HCT116 (cell line): Measurements from ENCODE around the gene SLC6A6. TPM values are rescaled to one million over a fixed set of nuclear protein-coding genes. Genes with fewer than 3 reads are reported as not detected.

ENCODE experiments used
- ATAC-seq: fragments of 200-7000 bp; cut with Tn5 transposase; 2 replicates; pipeline ENCODE4 v1.9.1; 2020; ENCODE audit warnings: mild to moderate bottlenecking, moderate library complexity
- BruUV-seq: library from RNA; stranded (reverse); fragments of 400-500 nt; replicated peaks from 2 replicates; lab custom pipeline; 2021; lab: Mats Ljungman, UMichigan
- CTCF ChIA-PET: fragments of 300-600 bp; sonication (Branson Sonifier 250); formaldehyde crosslinking; loops from one replicate; lab custom pipeline; 2021; ENCODE audit warnings: antibody characterized with exemption; lab: Charles Lee
- POLR2A ChIA-PET: fragments of 300-600, 350-600 bp; sonication (Branson Sonifier 250); formaldehyde crosslinking; loops from one replicate; lab custom pipeline; 2021; ENCODE audit warnings: antibody characterized with exemption; lab: Charles Lee
- RAD21 ChIA-PET, 2 experiments: fragments of 300-600 bp; sonication (Branson Sonifier 250); formaldehyde crosslinking; loops; one replicate each; lab custom pipeline; 2023; ENCODE audit warnings: low total read pairs in 2 of 2; ENCODE audit not compliant: uncharacterized antibody in 2 of 2, unreplicated experiment in 2 of 2, low non-redundant PET in 1 of 2; lab: Charles Lee
- DNase-seq: peaks from one replicate; pipeline ENCODE4 v3.0.0-alpha.2; 2010; ENCODE audit warnings: low read depth, low spot score
- H2AFZ ChIP-seq: fragments of 200-600 bp; shearing (Covaris generic), sonication (generic); 2 replicates; pipeline ENCODE4 v1.6.1; 2017; ENCODE audit warnings: low read depth, mixed run types, mixed read lengths, antibody characterized with exemption, low read length; ENCODE audit not compliant: poor library complexity, severe bottlenecking
- H3K27ac ChIP-seq: 2 replicates; pipeline ENCODE4 v1.5.1; 2012; ENCODE audit warnings: low read depth, low read length
- H3K27me3 ChIP-seq: fragments of 200-600 bp; sonication (generic); 2 replicates; pipeline ENCODE4 v1.6.1; 2016; ENCODE audit warnings: mixed run types, low read length, mixed read lengths; ENCODE audit not compliant: insufficient read depth
- H3K36me3 ChIP-seq, 2 experiments: fragments of 200-500 bp in 1 of 2; fragments of 200-600 bp in 1 of 2; sonication (Bioruptor generic) in 1 of 2; sonication (generic) in 1 of 2; 2 replicates each; pipeline versions ENCODE4 v1.5.1 to v1.6.1; 2014 to 2016; ENCODE audit warnings: low read length in 2 of 2, inconsistent platforms in 1 of 2, mixed read lengths in 1 of 2, mixed run types in 1 of 2; ENCODE audit not compliant: insufficient read depth in 2 of 2, control insufficient read depth in 1 of 2
- H3K4me1 ChIP-seq, 2 experiments: fragments of 200-600 bp in 1 of 2; sonication (generic) in 1 of 2; 2 replicates each; pipeline versions ENCODE4 v1.5.1 to v1.6.1; 2012 to 2017; ENCODE audit warnings: low read length in 2 of 2, inconsistent platforms in 1 of 2, mild to moderate bottlenecking in 1 of 2, mixed read lengths in 1 of 2, mixed run types in 1 of 2, moderate library complexity in 1 of 2; ENCODE audit not compliant: insufficient read depth in 2 of 2, control insufficient read depth in 1 of 2
- H3K4me2 ChIP-seq: fragments of 200-600 bp; sonication (generic); 2 replicates; pipeline ENCODE4 v1.6.1; 2017; ENCODE audit warnings: mixed run types, low read length, mixed read lengths
- H3K4me3 ChIP-seq, 2 experiments: fragments of 200-600 bp in 1 of 2; sonication (generic) in 1 of 2; replicated peaks in 1 of 2; 2 replicates each; pipeline ENCODE4 v1.5.1; 2011 to 2016; ENCODE audit warnings: low read length in 2 of 2, control low read depth in 1 of 2, low read depth in 1 of 2, mild to moderate bottlenecking in 1 of 2, mixed read lengths in 1 of 2, mixed run types in 1 of 2
- H3K79me2 ChIP-seq: fragments of 200-600 bp; sonication (generic); 2 replicates; pipeline ENCODE4 v1.6.1; 2017; ENCODE audit warnings: mild to moderate bottlenecking, mixed run types, low read length, moderate library complexity, mixed read lengths; ENCODE audit not compliant: insufficient read depth
- H3K9ac ChIP-seq: fragments of 200-600 bp; sonication (generic); 2 replicates; pipeline ENCODE4 v1.6.1; 2016; ENCODE audit warnings: low read length, mixed read lengths
- H3K9me2 ChIP-seq: fragments of 200-600 bp; sonication (generic), shearing (Covaris generic); 2 replicates; pipeline ENCODE4 v1.6.1; 2017; ENCODE audit warnings: mixed run types, mild to moderate bottlenecking, moderate library complexity; ENCODE audit not compliant: insufficient read depth
- H3K9me3 ChIP-seq, 2 experiments: fragments of 200-500 bp in 1 of 2; fragments of 200-600 bp in 1 of 2; sonication (Bioruptor generic) in 1 of 2; sonication (generic) in 1 of 2; 2 replicates each; pipeline ENCODE4 v1.6.1; 2014 to 2017; ENCODE audit warnings: low read length in 2 of 2, mixed read lengths in 2 of 2, inconsistent platforms in 1 of 2, low read depth in 1 of 2, mild to moderate bottlenecking in 1 of 2, mixed run types in 1 of 2, moderate library complexity in 1 of 2; ENCODE audit not compliant: control insufficient read depth in 1 of 2, insufficient read depth in 1 of 2
- H4K20me1 ChIP-seq: fragments of 200-600 bp; sonication (generic), shearing (Covaris generic); 2 replicates; pipeline ENCODE4 v1.6.1; 2017; ENCODE audit warnings: mixed run types, mild to moderate bottlenecking, moderate library complexity; ENCODE audit not compliant: insufficient read depth
- CBX3 ChIP-seq: IDR thresholded peaks from 2 replicates; pipeline ENCODE4 v1.6.1; 2012; ENCODE audit warnings: low read depth
- CEBPB ChIP-seq: IDR thresholded peaks from 2 replicates; pipeline ENCODE4 v1.6.1; 2012; ENCODE audit warnings: low read depth
- EGR1 ChIP-seq: IDR thresholded peaks from 2 replicates; pipeline ENCODE4 v1.6.1; 2012; ENCODE audit warnings: low read depth
- ELF1 ChIP-seq: IDR thresholded peaks from 2 replicates; pipeline ENCODE4 v1.6.1; 2012; ENCODE audit warnings: low read depth, borderline replicate concordance
- EZH2phosphoT487 ChIP-seq: fragments of 200-600 bp; IDR thresholded peaks from 2 replicates; pipeline ENCODE4 v1.6.1; 2018; ENCODE audit warnings: antibody characterized with exemption, borderline replicate concordance
- FOSL1 ChIP-seq: IDR thresholded peaks from 2 replicates; pipeline ENCODE4 v1.6.1; 2012; ENCODE audit warnings: low read depth
- JUND ChIP-seq: IDR thresholded peaks from 2 replicates; pipeline ENCODE4 v1.6.1; 2012
- POLR2A ChIP-seq: IDR thresholded peaks from 2 replicates; pipeline ENCODE4 v1.7.0; 2011; ENCODE audit warnings: borderline replicate concordance; ENCODE audit not compliant: insufficient read depth, insufficient read length; ENCODE audit errors: extremely low read depth
- POLR2AphosphoS5 ChIP-seq: IDR thresholded peaks from 2 replicates; pipeline ENCODE4 v1.6.1; 2011; ENCODE audit warnings: mild to moderate bottlenecking, low read depth, low read length, moderate library complexity
- SIN3A ChIP-seq: IDR thresholded peaks from 2 replicates; pipeline ENCODE4 v1.6.1; 2012; ENCODE audit warnings: low read depth
- SP1 ChIP-seq: IDR thresholded peaks from 2 replicates; pipeline ENCODE4 v1.6.1; 2012; ENCODE audit warnings: low read depth
- TCF7L2 ChIP-seq: IDR thresholded peaks from 2 replicates; pipeline ENCODE4 v1.7.0; 2011; ENCODE audit warnings: borderline replicate concordance, inconsistent platforms; ENCODE audit not compliant: insufficient read depth, insufficient read length; ENCODE audit errors: extremely low read depth
- YY1 ChIP-seq: IDR thresholded peaks from 2 replicates; pipeline ENCODE4 v1.6.1; 2011; ENCODE audit warnings: low read length, low read depth, moderate library complexity, mild to moderate bottlenecking; ENCODE audit not compliant: insufficient replicate concordance; ENCODE audit errors: extremely low read depth
- ZFX ChIP-seq: fragments of 450-650 bp; IDR thresholded peaks from 2 replicates; pipeline ENCODE4 v1.6.1; 2017
- ZNF274 ChIP-seq: fragments of 200-500 bp; sonication (Bioruptor generic); IDR thresholded peaks from 2 replicates; pipeline ENCODE4 v1.6.1; 2014; ENCODE audit warnings: mild to moderate bottlenecking, low read depth, low read length, inconsistent platforms
- intact Hi-C: fragments of 100-400 bp; cut with micrococcal nuclease; formaldehyde crosslinking; loops from 2 replicates; pipeline ENCODE4 v1.10.0; 2022
- total RNA-seq: library from RNA; stranded (reverse); gene quantifications from one replicate; pipeline ENCODE4 v1.2.1, GENCODE V29; 2021; ENCODE audit not compliant: unreplicated experiment
- TF ChIP-seq, protein P1 (sequence below): IDR thresholded peaks from 2 replicates; pipeline ENCODE4 v1.6.1; 2012
- TF ChIP-seq, protein P2 (sequence below): IDR thresholded peaks from 2 replicates; pipeline ENCODE4 v1.6.1; 2012

SLC6A6 gene
- total RNA-seq, 1 experiment from 2014 or later, result 36.3 TPM

DNA sequence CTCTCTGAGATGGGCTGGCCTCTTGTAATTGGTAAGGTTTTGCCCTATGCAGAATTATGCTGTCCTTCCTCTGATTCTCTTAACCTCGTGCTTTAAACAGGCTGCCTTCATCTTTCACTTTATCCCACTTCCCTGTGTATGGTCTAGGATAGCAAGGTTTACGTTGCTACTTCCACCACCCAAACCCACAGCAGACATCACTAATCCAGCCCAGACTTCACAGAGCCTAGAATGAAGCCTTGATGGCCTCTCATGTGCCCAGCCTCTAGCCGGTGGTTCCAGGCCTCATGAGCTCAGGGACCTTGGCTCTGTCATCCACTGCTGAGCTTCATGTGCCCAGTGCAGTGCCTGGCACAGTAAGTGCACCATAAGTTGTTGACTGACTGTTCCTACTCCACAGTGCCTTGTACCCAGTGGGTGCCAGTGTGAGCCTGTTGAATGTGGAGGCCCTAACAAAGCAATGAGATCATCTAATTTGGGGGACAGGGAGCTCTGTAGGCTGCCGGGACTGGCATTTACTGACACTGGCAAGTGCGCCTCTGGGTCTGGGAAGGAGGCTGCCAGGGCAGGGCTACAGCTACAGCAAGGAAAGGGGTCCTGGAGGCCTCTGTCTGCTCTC, 12.5 kb downstream of the SLC6A6 start:
- peaks cover 3% of the 10 kb centered on the region; the same call in 1 of the 2 replicates for H4K20me1 ChIP-seq
- peaks cover 72% of the 10 kb centered on the region for H3K79me2 ChIP-seq
- ChIA-PET RAD21 (no interaction called here), CTCF (interaction anchor here (0.7 kb wide), 1 partner anchor 17 kb away, joined by 3 read pairs; no protein-coding TSS in a partner anchor), POLR2A (interaction anchor here (0.7 kb wide), 1 partner anchor 12 kb away, joined by 3 read pairs; the partner anchor contains the start of gene SLC6A6)
- H2AFZ ChIP-seq, result no peak overlapping the region
- H3K4me1 ChIP-seq, result peaks cover 3 to 15% of the 10 kb centered on the region in 2 experiments; a peak in 3 of 4 replicates
- no peak overlapping the region for H3K27ac ChIP-seq
- no peak overlapping the region for H3K4me3 ChIP-seq
- DNase-seq (no peak), ATAC-seq (no peak)
- H3K4me2 ChIP-seq, result no peak overlapping the region
- no peaks in the 10 kb centered on the region for H3K9me3 ChIP-seq
- no peak overlapping the region for H3K9ac ChIP-seq
- no TSS peak for BruUV-seq
- no peaks in the 10 kb centered on the region for H3K9me2 ChIP-seq
- intact Hi-C loops, result no loop called here
- peaks cover 3 to 24% of the 10 kb centered on the region in 2 experiments; a peak in 3 of 4 replicates for H3K36me3 ChIP-seq
- no peaks in the 10 kb centered on the region for H3K27me3 ChIP-seq
- TF ChIP-seq EZH2phosphoT487 (no peak), POLR2A (no peak), JUND (no peak), ELF1 (no peak), ZFX (no peak), CBX3 (no peak), CEBPB (no peak), SIN3A (no peak), FOSL1 (no peak), POLR2AphosphoS5 (no peak), SP1 (no peak), TCF7L2 (no peak), ZNF274 (no peak), YY1 (no peak), EGR1 (no peak)
- TF ChIP-seq, protein P1, sequence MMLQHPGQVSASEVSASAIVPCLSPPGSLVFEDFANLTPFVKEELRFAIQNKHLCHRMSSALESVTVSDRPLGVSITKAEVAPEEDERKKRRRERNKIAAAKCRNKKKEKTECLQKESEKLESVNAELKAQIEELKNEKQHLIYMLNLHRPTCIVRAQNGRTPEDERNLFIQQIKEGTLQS, result no peak
- TF ChIP-seq, protein P2, sequence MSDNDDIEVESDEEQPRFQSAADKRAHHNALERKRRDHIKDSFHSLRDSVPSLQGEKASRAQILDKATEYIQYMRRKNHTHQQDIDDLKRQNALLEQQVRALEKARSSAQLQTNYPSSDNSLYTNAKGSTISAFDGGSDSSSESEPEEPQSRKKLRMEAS, result no peak
